ENCODE data around the gene CAMTA1. TPM values are rescaled to one million over a fixed set of nuclear protein-coding genes. Genes with fewer than 3 reads are reported as not detected.

Gene CAMTA1
- polyA plus RNA-seq, 1 donor from 2014 or later, result 162 TPM

DNA sequence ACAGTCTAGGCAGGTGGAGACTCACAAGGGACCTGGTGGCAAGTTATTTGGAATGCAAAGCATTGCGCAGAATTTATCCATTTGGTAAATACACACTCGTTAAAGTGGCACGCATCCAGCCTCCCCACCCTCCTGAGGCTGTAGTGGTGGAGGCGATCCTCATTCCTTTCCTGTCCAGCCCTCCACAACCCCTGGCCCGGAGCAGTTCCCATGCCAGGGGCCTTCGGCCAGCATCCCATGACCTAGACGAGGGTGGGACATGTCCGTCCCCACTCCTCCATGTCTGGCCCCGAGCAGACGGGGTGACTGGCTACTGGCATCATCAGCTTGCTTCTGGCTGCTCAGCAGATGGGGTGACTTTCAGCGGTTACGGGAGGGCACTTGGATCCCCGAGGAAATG, 704.3 kb downstream of the CAMTA1 start:
- no peaks in the 10 kb centered on the region for H3K9me3 ChIP-seq (ENCODE audit: low read length)
- H3K79me2 ChIP-seq (replicated peaks; ENCODE audit: insufficient read depth, low read length), result no peaks in the 10 kb centered on the region
- no peaks in the 10 kb centered on the region for H3K36me3 ChIP-seq (ENCODE audit: insufficient read depth, low read length)
- no peak overlapping the region for H3K4me2 ChIP-seq (ENCODE audit: low read length)
- H3K27me3 ChIP-seq (ENCODE audit: insufficient read depth, low read depth, low read length), result no peaks in the 10 kb centered on the region
- TF ChIP-seq TAF1 (IDR thresholded peaks at IDR 0.05; ENCODE audit: low read depth) (no peak), SMC3 (conservative IDR thresholded peaks at IDR 0.05; ENCODE audit: poor library complexity) (no peak), POLR2AphosphoS5 (IDR thresholded peaks at IDR 0.05) (no peak), MXI1 (conservative IDR thresholded peaks at IDR 0.05; ENCODE audit: poor library complexity, severe bottlenecking) (no peak)
- TF ChIP-seq, protein P1, sequence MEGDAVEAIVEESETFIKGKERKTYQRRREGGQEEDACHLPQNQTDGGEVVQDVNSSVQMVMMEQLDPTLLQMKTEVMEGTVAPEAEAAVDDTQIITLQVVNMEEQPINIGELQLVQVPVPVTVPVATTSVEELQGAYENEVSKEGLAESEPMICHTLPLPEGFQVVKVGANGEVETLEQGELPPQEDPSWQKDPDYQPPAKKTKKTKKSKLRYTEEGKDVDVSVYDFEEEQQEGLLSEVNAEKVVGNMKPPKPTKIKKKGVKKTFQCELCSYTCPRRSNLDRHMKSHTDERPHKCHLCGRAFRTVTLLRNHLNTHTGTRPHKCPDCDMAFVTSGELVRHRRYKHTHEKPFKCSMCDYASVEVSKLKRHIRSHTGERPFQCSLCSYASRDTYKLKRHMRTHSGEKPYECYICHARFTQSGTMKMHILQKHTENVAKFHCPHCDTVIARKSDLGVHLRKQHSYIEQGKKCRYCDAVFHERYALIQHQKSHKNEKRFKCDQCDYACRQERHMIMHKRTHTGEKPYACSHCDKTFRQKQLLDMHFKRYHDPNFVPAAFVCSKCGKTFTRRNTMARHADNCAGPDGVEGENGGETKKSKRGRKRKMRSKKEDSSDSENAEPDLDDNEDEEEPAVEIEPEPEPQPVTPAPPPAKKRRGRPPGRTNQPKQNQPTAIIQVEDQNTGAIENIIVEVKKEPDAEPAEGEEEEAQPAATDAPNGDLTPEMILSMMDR (IDR thresholded peaks at IDR 0.05; ENCODE audit: poor library complexity, severe bottlenecking), result no peak
- TF ChIP-seq, protein P2, sequence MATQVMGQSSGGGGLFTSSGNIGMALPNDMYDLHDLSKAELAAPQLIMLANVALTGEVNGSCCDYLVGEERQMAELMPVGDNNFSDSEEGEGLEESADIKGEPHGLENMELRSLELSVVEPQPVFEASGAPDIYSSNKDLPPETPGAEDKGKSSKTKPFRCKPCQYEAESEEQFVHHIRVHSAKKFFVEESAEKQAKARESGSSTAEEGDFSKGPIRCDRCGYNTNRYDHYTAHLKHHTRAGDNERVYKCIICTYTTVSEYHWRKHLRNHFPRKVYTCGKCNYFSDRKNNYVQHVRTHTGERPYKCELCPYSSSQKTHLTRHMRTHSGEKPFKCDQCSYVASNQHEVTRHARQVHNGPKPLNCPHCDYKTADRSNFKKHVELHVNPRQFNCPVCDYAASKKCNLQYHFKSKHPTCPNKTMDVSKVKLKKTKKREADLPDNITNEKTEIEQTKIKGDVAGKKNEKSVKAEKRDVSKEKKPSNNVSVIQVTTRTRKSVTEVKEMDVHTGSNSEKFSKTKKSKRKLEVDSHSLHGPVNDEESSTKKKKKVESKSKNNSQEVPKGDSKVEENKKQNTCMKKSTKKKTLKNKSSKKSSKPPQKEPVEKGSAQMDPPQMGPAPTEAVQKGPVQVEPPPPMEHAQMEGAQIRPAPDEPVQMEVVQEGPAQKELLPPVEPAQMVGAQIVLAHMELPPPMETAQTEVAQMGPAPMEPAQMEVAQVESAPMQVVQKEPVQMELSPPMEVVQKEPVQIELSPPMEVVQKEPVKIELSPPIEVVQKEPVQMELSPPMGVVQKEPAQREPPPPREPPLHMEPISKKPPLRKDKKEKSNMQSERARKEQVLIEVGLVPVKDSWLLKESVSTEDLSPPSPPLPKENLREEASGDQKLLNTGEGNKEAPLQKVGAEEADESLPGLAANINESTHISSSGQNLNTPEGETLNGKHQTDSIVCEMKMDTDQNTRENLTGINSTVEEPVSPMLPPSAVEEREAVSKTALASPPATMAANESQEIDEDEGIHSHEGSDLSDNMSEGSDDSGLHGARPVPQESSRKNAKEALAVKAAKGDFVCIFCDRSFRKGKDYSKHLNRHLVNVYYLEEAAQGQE (IDR thresholded peaks at IDR 0.05; ENCODE audit: borderline replicate concordance), result no peak
- no peaks in the 10 kb centered on the region for H3F3A ChIP-seq (ENCODE audit: insufficient read depth, low read length, poor library complexity, severe bottlenecking)
- no peak overlapping the region for H3K4me3 ChIP-seq (ENCODE audit: low read length)
- no peak overlapping the region for H3K27ac ChIP-seq (ENCODE audit: low read length)
- no peak overlapping the region for H3K9ac ChIP-seq (ENCODE audit: low read length)
- H3K9me2 ChIP-seq (ENCODE audit: insufficient read depth, low read length), result no peaks in the 10 kb centered on the region
- H2AFZ ChIP-seq (ENCODE audit: low read depth, low read length), result no peak overlapping the region
- H4K20me1 ChIP-seq (ENCODE audit: insufficient read depth), result no peaks in the 10 kb centered on the region

DNA sequence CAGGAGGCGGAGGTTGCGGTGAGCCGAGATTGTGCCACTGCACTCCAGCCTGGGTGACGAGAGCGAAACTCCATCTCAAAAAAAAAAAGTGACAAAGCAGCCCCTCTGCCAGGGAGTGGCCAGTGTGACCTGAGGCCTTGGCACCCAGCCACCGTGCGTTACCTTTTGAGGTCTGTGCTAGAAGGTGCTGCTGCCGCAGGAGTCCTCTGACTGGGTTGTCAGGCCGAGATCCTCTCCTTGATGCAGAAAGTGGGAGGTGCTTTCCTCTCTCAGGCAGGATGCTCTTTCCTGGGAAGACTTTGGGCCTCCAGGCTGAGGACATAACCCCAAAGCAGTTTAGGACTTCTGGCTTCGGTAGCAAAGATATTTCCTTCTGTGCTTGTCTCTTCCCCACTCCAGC, 705.3 kb downstream of the CAMTA1 start:
- H3K9ac ChIP-seq (ENCODE audit: low read length), result no peak overlapping the region
- TF ChIP-seq, protein P2 (IDR thresholded peaks at IDR 0.05; ENCODE audit: borderline replicate concordance), result no peak
- no peak for TF ChIP-seq EP300 (conservative IDR thresholded peaks at IDR 0.05; ENCODE audit: poor library complexity, severe bottlenecking)
- TF ChIP-seq TAF1 (IDR thresholded peaks at IDR 0.05; ENCODE audit: low read depth), result no peak
- TF ChIP-seq EZH2 (IDR thresholded peaks at IDR 0.05; ENCODE audit: borderline replicate concordance, insufficient read depth, low read length, poor library complexity, severe bottlenecking), result no peak
- no peak for TF ChIP-seq MXI1 (conservative IDR thresholded peaks at IDR 0.05; ENCODE audit: poor library complexity, severe bottlenecking)
- TF ChIP-seq SMC3 (conservative IDR thresholded peaks at IDR 0.05; ENCODE audit: poor library complexity), result no peak
- TF ChIP-seq, protein P1 (IDR thresholded peaks at IDR 0.05; ENCODE audit: poor library complexity, severe bottlenecking), result no peak
- H2AFZ ChIP-seq (ENCODE audit: low read depth, low read length), result no peak overlapping the region

More for the DNA sequence above, 705.3 kb downstream of the CAMTA1 start:
- H3K9me2 ChIP-seq (ENCODE audit: insufficient read depth, low read length), result no peaks in the 10 kb centered on the region
- no peaks in the 10 kb centered on the region for H3K9me3 ChIP-seq (ENCODE audit: low read length)
- H4K20me1 ChIP-seq (ENCODE audit: insufficient read depth), result no peaks in the 10 kb centered on the region
- H3K4me2 ChIP-seq (ENCODE audit: low read length), result no peak overlapping the region
- no peaks in the 10 kb centered on the region for H3K36me3 ChIP-seq (ENCODE audit: insufficient read depth, low read length)
- H3K27me3 ChIP-seq (ENCODE audit: insufficient read depth, low read depth, low read length), result no peaks in the 10 kb centered on the region
- H3K4me3 ChIP-seq (ENCODE audit: low read length), result no peak overlapping the region
- no peaks in the 10 kb centered on the region for H3F3A ChIP-seq (ENCODE audit: insufficient read depth, low read length, poor library complexity, severe bottlenecking)
- H3K27ac ChIP-seq (ENCODE audit: low read length), result no peak overlapping the region
- H3K79me2 ChIP-seq (replicated peaks; ENCODE audit: insufficient read depth, low read length), result no peaks in the 10 kb centered on the region

Data from neural cell (in vitro differentiated cells).